Breast epithelium (tissue), 4 donors: ENCODE measurements around the gene SBK2. TPM values are rescaled to one million over a fixed set of nuclear protein-coding genes. Genes with fewer than 3 reads are reported as not detected.
"Not testable (repeated sequence)": the region's sequence is repeated elsewhere in the genome, so short reads cannot be mapped to it uniquely, and the experiment has no call there.

Experiments used
- DNase-seq, 2 donors: peaks; one replicate each; pipeline ENCODE4 v3.0.0-alpha.2; 2019; ENCODE audit warnings: low spot score in 2 of 2
- H3K27ac ChIP-seq, 2 donors: fragments of 200-600 bp; sonication (generic) in 1 of 2; one replicate each; pipeline ENCODE4 v1.5.1; 2016 to 2019; ENCODE audit warnings: mild to moderate bottlenecking in 1 of 2
- H3K27me3 ChIP-seq, 2 donors: fragments of 200-600 bp; sonication (generic) in 1 of 2; one replicate each; pipeline versions ENCODE4 v1.5.1 to v1.6.0; 2017 to 2019; ENCODE audit warnings: control low read depth in 1 of 2, mild to moderate bottlenecking in 1 of 2
- H3K36me3 ChIP-seq: fragments of 200-600 bp; one replicate; pipeline ENCODE4 v1.5.1; 2019
- H3K4me1 ChIP-seq, 2 donors: fragments of 200-600 bp; sonication (generic); one replicate each; pipeline ENCODE4 v1.5.1; 2016 to 2019; ENCODE audit warnings: control low read depth in 1 of 2
- H3K4me3 ChIP-seq, 3 donors: fragments of 200-600 bp; sonication (generic); 1 replicate in 2 of 3; 2 replicates in 1 of 3; pipeline ENCODE4 v1.5.1; 2016 to 2019; ENCODE audit warnings: mild to moderate bottlenecking in 3 of 3, moderate library complexity in 2 of 3
- H3K9me3 ChIP-seq, 2 donors: fragments of 200-600 bp; sonication (generic) in 1 of 2; one replicate each; pipeline ENCODE4 v1.5.1; 2016 to 2019; ENCODE audit warnings: control low read depth in 1 of 2
- POLR2A ChIP-seq: fragments of 450-650 bp; IDR thresholded peaks from one replicate; pipeline ENCODE4 v1.6.1; 2016; ENCODE audit warnings: antibody characterized with exemption, mild to moderate bottlenecking, moderate library complexity
- POLR2AphosphoS5 ChIP-seq, 3 donors: sonication (generic); formaldehyde crosslinking; IDR thresholded peaks; one replicate each; pipeline ENCODE4 v1.6.1; 2017; ENCODE audit warnings: antibody characterized with exemption in 3 of 3
- intact Hi-C: fragments of 100-400 bp; cut with DNase I; formaldehyde crosslinking; loops from one replicate; pipeline ENCODE4 v1.15.1; 2023; ENCODE audit warnings: low total_unique reads
- total RNA-seq, 3 donors: library from RNA; depleted of rRNA; stranded (reverse); fragments of >200 nt; gene quantifications; one replicate each; pipeline ENCODE4 v1.1.0, GENCODE V29; 2016
- TF ChIP-seq, protein P1 (sequence below), 3 donors: fragments of 450-650 bp; IDR thresholded peaks; one replicate each; pipeline ENCODE4 v1.5.1; 2016 to 2017; ENCODE audit warnings: antibody characterized with exemption in 3 of 3, mild to moderate bottlenecking in 3 of 3, moderate library complexity in 3 of 3

Gene SBK2
- total RNA-seq, 3 donors from 2014 or later = not detected

DNA sequence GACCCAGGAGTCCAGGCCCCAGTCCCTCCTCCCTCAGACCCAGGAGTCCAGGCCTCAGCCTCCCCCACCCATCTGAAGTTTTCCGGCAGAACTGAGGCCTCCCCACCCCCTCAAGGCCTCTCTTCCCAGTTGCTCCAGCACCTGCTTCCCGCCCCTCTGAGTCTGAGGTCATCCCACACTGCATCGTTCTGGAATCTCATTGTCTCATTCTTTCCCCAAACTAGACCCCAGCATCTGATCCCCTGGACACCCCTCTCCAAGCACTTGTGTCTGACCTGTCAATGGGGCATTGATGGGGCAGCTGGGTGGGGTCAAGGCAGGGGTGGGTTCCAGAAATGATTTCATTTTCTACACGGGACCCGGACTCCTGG, 793 bp upstream of the SBK2 start:
- TF ChIP-seq, protein P1, sequence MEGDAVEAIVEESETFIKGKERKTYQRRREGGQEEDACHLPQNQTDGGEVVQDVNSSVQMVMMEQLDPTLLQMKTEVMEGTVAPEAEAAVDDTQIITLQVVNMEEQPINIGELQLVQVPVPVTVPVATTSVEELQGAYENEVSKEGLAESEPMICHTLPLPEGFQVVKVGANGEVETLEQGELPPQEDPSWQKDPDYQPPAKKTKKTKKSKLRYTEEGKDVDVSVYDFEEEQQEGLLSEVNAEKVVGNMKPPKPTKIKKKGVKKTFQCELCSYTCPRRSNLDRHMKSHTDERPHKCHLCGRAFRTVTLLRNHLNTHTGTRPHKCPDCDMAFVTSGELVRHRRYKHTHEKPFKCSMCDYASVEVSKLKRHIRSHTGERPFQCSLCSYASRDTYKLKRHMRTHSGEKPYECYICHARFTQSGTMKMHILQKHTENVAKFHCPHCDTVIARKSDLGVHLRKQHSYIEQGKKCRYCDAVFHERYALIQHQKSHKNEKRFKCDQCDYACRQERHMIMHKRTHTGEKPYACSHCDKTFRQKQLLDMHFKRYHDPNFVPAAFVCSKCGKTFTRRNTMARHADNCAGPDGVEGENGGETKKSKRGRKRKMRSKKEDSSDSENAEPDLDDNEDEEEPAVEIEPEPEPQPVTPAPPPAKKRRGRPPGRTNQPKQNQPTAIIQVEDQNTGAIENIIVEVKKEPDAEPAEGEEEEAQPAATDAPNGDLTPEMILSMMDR (IDR thresholded peaks at IDR 0.05) = no peak
- TF ChIP-seq POLR2AphosphoS5 (IDR thresholded peaks at IDR 0.05) = no peak
- no peak overlapping the region for H3K4me3 ChIP-seq
- no peaks in the 10 kb centered on the region for H3K9me3 ChIP-seq
- no peak for DNase-seq
- no peak overlapping the region for H3K27ac ChIP-seq
- H3K4me1 ChIP-seq = no peaks in the 10 kb centered on the region
- H3K27me3 ChIP-seq = no peaks in the 10 kb centered on the region
- intact Hi-C loops = no loop called here
- H3K36me3 ChIP-seq = no peaks in the 10 kb centered on the region

DNA sequence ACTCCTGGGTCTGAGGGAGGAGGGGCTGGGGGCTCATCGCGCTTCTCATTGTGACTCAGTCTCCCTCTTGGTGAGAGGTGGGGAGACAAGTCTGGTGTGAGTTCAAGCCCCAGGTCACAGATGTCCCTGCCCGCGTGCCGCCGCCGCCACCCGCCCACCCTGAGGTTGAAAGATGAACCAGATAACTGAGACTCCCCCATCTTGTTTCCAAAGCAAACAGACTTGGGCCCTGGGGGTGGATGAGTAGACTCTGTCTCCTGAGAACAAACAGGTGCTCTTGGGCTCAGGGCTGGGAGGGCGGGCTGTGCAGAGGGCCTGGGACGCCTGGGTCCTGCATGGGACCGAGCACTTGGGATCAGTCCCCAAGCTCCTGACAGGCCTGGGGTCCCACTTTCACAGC, 567 bp downstream of the SBK2 start:
- H3K4me3 ChIP-seq = no peak overlapping the region
- intact Hi-C loops = no loop called here

DNA sequence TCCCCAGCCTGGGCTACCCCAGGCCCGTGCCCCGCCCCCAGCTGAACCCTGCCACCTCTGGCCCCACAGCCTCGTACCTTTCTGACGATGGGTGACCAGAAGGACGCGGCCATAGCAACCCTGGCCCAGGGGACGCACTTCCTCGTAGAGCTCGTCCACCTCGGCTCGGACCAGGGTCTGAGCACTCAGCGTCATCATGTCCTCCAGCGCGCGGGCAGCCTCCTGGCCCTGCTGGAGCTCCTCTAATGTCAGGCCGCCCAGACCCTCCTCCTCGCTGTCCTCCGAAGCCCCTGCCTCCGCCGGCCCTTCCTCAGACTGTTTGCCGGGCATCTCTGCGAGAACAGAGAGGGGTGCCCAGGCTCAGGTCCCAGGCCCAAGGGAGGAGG, 975 bp downstream of the SBK2 start:
- no peaks in the 10 kb centered on the region for H3K9me3 ChIP-seq
- H3K4me1 ChIP-seq = no peaks in the 10 kb centered on the region
- H3K27me3 ChIP-seq = no peaks in the 10 kb centered on the region
- H3K27ac ChIP-seq = no peak overlapping the region
- intact Hi-C loops = no loop called here
- DNase-seq = no peak
- no peak overlapping the region for H3K4me3 ChIP-seq
- H3K36me3 ChIP-seq = no peaks in the 10 kb centered on the region
- TF ChIP-seq POLR2AphosphoS5 (IDR thresholded peaks at IDR 0.05) = no peak
- TF ChIP-seq POLR2A = no peak
- TF ChIP-seq, protein P1 (IDR thresholded peaks at IDR 0.05) = no peak

More for the DNA sequence above, 567 bp downstream of the SBK2 start:
- no peaks in the 10 kb centered on the region for H3K36me3 ChIP-seq
- no peak for DNase-seq
- no peaks in the 10 kb centered on the region for H3K4me1 ChIP-seq
- no peaks in the 10 kb centered on the region for H3K27me3 ChIP-seq
- no peak for TF ChIP-seq POLR2AphosphoS5 (IDR thresholded peaks at IDR 0.05)
- TF ChIP-seq, protein P1 (IDR thresholded peaks at IDR 0.05) = no peak
- TF ChIP-seq POLR2A = no peak
- no peak overlapping the region for H3K27ac ChIP-seq
- H3K9me3 ChIP-seq = no peaks in the 10 kb centered on the region

DNA sequence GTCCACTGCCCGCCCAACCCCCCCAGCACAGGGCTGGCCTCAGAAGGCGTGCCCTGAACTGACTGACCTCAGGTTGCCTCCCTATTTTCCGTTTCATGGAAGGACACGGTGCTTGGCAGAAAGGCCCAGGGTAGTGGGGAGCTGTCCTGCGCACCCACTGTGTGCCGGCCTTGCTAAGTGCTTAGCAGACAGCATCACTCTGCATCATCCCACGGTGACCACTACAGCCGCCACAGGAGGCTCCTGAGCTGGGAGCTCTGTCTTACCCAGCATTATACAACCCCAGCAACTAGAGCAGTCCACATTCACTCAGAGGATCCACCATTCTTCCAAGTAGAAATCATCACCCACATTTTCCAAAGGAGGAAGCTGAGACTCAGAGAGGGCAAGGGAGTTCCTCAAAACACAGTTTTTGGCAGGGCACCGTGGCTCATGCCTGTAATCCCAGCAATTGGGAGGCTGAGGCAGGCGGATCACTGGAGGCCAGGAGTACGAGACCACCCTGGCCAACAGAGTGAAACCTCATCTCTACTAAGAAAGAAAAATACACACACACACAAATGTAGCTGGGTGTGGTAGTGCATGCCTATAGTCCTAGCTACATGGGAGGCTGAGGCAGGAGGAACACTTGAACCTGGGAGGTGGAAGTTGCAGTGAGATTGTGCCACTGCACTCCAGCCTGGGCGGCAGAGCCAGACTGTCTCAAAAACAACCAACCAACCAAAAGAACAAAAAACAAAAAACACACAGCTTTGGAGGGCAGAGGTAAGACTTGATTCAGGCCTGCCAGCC, 1.6 kb downstream of the SBK2 start:
- intact Hi-C loops = no loop called here
- no peaks in the 10 kb centered on the region for H3K36me3 ChIP-seq
- TF ChIP-seq, protein P1 (IDR thresholded peaks at IDR 0.05) = no peak
- TF ChIP-seq POLR2AphosphoS5 (IDR thresholded peaks at IDR 0.05) (no peak), POLR2A (no peak)
- H3K4me3 ChIP-seq = no peak overlapping the region
- H3K27ac ChIP-seq = no peak overlapping the region
- H3K4me1 ChIP-seq = no peaks in the 10 kb centered on the region
- H3K27me3 ChIP-seq = no peaks in the 10 kb centered on the region
- no peaks in the 10 kb centered on the region for H3K9me3 ChIP-seq
- DNase-seq = no peak

DNA sequence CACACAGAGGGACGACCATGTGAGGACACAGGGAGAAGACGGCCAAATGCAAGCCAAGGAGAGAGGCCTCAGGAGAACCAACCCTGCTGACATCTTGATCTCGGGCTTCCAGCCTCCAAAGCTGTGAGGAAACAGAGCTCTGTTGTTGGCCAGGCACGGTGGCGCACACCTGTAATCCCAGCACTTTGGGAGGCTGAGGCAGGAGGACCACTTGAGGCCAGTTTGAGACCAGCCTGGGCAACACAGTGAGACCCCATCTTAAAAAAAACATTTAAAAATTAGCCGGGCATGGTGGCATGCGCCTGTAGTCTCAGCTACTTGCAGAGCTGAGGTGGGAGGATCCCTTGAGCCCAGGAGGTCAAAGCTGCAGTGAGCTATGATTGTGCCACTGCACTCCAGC, 2.7 kb downstream of the SBK2 start:
- H3K36me3 ChIP-seq, H3K4me3 ChIP-seq, H3K4me1 ChIP-seq, H3K27me3 ChIP-seq, H3K9me3 ChIP-seq, DNase-seq, intact Hi-C loops, H3K27ac ChIP-seq: not testable (repeated sequence)
